Stimulated activated CD8-positive, alpha-beta memory T cell treated with anti-CD3 and anti-CD28 coated beads, Interleukin-7, amount 100 ng/mL, for 24 hours (primary cell): ENCODE results near the gene UBAP1.
"Not testable (repeated sequence)": the region's sequence is repeated elsewhere in the genome, so short reads cannot be mapped to it uniquely, and the experiment has no call there.

ENCODE experiments used
- DNase-seq: peaks from one replicate; pipeline ENCODE4 v3.0.0-alpha.2; 2020; ENCODE audit warnings: low read depth

Gene UBAP1

GRCh38 chr9:34262971-34263370, 84.1 kb downstream of the UBAP1 start:
- no peak for DNase-seq

GRCh38 chr9:34267660-34268059, 88.8 kb downstream of the UBAP1 start:
- no peak for DNase-seq

GRCh38 chr9:34271265-34272006, 92.6 kb downstream of the UBAP1 start:
- DNase-seq: no peak

- no peak for DNase-seq
Observed at GRCh38 chr9:34272101-34272541, 93.3 kb downstream of the UBAP1 start.

GRCh38 chr9:34273588-34273987, 94.7 kb downstream of the UBAP1 start:
- DNase-seq: not testable (repeated sequence)

GRCh38 chr9:34275811-34276210, 97.0 kb downstream of the UBAP1 start:
- DNase-seq: no peak

GRCh38 chr9:34276772-34277171, 97.9 kb downstream of the UBAP1 start:
- DNase-seq: no peak

GRCh38 chr9:34279411-34279810, 100.6 kb downstream of the UBAP1 start:
- no peak for DNase-seq

- no peak for DNase-seq
Observed at GRCh38 chr9:34282096-34282495, 103.3 kb downstream of the UBAP1 start.

GRCh38 chr9:34289159-34289558, 110.3 kb downstream of the UBAP1 start:
- DNase-seq: no peak

GRCh38 chr9:34291023-34291422, 112.2 kb downstream of the UBAP1 start:
- no peak for DNase-seq

- no peak for DNase-seq
Observed at GRCh38 chr9:34291423-34291822, 112.6 kb downstream of the UBAP1 start.

GRCh38 chr9:34292552-34292951, 113.7 kb downstream of the UBAP1 start:
- no peak for DNase-seq

GRCh38 chr9:34301064-34301463, 122.2 kb downstream of the UBAP1 start:
- not testable (repeated sequence) for DNase-seq
